ENCODE data around the gene A3GALT2. TPM values are rescaled to one million over a fixed set of nuclear protein-coding genes. Genes with fewer than 3 reads are reported as not detected.
A peak's percentile ranks its signal among the peaks of the same experiment; 100 is the strongest.

Gene A3GALT2
- total RNA-seq, 1 experiment from 2014 or later: not detected

DNA sequence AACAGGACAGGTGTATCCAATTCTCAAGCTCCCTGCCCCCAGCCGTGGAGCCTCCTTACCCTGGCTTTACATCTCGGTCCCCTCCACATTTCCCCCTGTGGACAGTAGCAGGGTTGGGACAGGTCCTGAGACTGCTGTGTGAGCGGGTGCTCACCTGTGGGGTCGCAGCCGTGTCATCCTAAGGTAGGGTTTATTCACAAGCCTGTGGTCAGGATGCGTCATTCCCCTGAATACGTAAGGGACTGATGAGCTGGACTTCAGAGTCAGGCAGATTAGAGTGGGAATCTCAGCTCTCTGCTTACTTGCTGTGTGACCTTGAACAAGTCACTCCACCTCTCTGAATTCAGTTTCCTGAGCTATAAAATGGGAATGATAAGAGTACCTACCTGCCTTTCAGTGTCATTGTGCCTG lies 46.9 kb downstream of the A3GALT2 start:
- no peak overlapping the region for H2BK15ac ChIP-seq (ENCODE audit: low read depth, low read length)
- H3K56ac ChIP-seq (ENCODE audit: insufficient read length, low read depth, low read length): no peak overlapping the region
- H3K18ac ChIP-seq (ENCODE audit: insufficient read length, low read depth, low read length): no peak overlapping the region
- Mint-ChIP-seq H3K27ac (0 out of 7 replicates have a peak overlapping the region, but pooled peaks of 2 of the 3 experiments have one; percentile 22 to 35), H3K36me3 (ENCODE audit: insufficient read depth in 1 of 3, low read depth in 3 of 3) (peaks cover 3 to 27% (median 15%) of the 10 kb centered on the region in 3 experiments), H3K4me3 (no peak overlapping the region), H3K9me3 (no peaks in the 10 kb centered on the region), H3K4me1 (peaks cover 26 to 31% of the 10 kb centered on the region in 2 experiments), H3K27me3 (ENCODE audit: low read depth) (no peaks in the 10 kb centered on the region)
- no peak overlapping the region for H4K91ac ChIP-seq (ENCODE audit: insufficient read length, low read depth, low read length)
- no peaks in the 10 kb centered on the region for H3K9me3 ChIP-seq (ENCODE audit: control insufficient read depth, low read depth, low read length)
- no peaks in the 10 kb centered on the region for H3K23me2 ChIP-seq (ENCODE audit: insufficient read length, low read depth, low read length, poor library complexity, severe bottlenecking)
- H3K4me1 ChIP-seq (ENCODE audit: insufficient read depth, low read length): peaks cover 4% of the 10 kb centered on the region; the same call in 1 of the 2 replicates
- H2BK20ac ChIP-seq (ENCODE audit: low read depth, low read length, poor library complexity, severe bottlenecking): no peak overlapping the region
- H3T11ph ChIP-seq (ENCODE audit: low read length): no peak overlapping the region
- no peak overlapping the region for H3K9ac ChIP-seq (ENCODE audit: extremely low read depth, insufficient read length, low read length)
- no peak overlapping the region for H4K8ac ChIP-seq (replicated peaks; ENCODE audit: insufficient read length, low read depth, low read length)
- no peak for DNase-seq
- H2BK12ac ChIP-seq (ENCODE audit: insufficient read length, low read depth, low read length): no peak overlapping the region
- TF ChIP-seq, protein P1, sequence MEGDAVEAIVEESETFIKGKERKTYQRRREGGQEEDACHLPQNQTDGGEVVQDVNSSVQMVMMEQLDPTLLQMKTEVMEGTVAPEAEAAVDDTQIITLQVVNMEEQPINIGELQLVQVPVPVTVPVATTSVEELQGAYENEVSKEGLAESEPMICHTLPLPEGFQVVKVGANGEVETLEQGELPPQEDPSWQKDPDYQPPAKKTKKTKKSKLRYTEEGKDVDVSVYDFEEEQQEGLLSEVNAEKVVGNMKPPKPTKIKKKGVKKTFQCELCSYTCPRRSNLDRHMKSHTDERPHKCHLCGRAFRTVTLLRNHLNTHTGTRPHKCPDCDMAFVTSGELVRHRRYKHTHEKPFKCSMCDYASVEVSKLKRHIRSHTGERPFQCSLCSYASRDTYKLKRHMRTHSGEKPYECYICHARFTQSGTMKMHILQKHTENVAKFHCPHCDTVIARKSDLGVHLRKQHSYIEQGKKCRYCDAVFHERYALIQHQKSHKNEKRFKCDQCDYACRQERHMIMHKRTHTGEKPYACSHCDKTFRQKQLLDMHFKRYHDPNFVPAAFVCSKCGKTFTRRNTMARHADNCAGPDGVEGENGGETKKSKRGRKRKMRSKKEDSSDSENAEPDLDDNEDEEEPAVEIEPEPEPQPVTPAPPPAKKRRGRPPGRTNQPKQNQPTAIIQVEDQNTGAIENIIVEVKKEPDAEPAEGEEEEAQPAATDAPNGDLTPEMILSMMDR (conservative IDR thresholded peaks at IDR 0.05): no peak
- H3K79me1 ChIP-seq (ENCODE audit: insufficient read depth, low read depth, low read length, poor library complexity, severe bottlenecking): no peaks in the 10 kb centered on the region
- no peaks in the 10 kb centered on the region for H4K20me1 ChIP-seq (ENCODE audit: control insufficient read depth, insufficient read depth, insufficient read length)
- H3K4me2 ChIP-seq (ENCODE audit: insufficient read depth, insufficient read length, low read length): no peak overlapping the region
- H3K27ac ChIP-seq (ENCODE audit: insufficient read length, low read depth, low read length): no peak overlapping the region
- no CpG with 5 or more reads among the region's 7 CpGs for WGBS (ENCODE audit: extremely low coverage, insufficient read length, low lambda C conversion rate)
- no peaks in the 10 kb centered on the region for H3K79me2 ChIP-seq (ENCODE audit: insufficient read depth, low read length)
- no peak overlapping the region for H3K4ac ChIP-seq (ENCODE audit: low read depth, low read length)
- no peak overlapping the region for H4K5ac ChIP-seq (ENCODE audit: insufficient read length, low read depth, low read length)
- H2BK120ac ChIP-seq (ENCODE audit: low read depth, low read length, poor library complexity, severe bottlenecking): no peak overlapping the region
- no peak overlapping the region for H2AK5ac ChIP-seq (ENCODE audit: insufficient read length, low read length)
- no peak overlapping the region for H2BK5ac ChIP-seq (ENCODE audit: insufficient read length, low read length)
- H3K14ac ChIP-seq (ENCODE audit: insufficient read depth, low read length): no peak overlapping the region; the same call in 1 of the 2 replicates
- no peak overlapping the region for H2AFZ ChIP-seq (ENCODE audit: low read length)
- H3K27me3 ChIP-seq (ENCODE audit: insufficient read depth, low read length): no peaks in the 10 kb centered on the region
- H3K23ac ChIP-seq (ENCODE audit: insufficient read length, low read depth, low read length): no peak overlapping the region

Measured in H9 (cell line).